HepG2 (cell line): ENCODE measurements around the gene CTNNA3. TPM values are rescaled to one million over a fixed set of nuclear protein-coding genes. Genes with fewer than 3 reads are reported as not detected.

Source experiments
- ATAC-seq: fragments of 200-7000 bp; cut with Tn5 transposase; 3 replicates; pipeline ENCODE4 v1.9.1; 2020; ENCODE audit warnings: mild to moderate bottlenecking, moderate library complexity
- BruUV-seq: library from RNA; stranded (reverse); fragments of 400-500 nt; replicated peaks from 2 replicates; lab custom pipeline; 2021; lab: Mats Ljungman, UMichigan
- CTCF ChIA-PET: fragments of 300-600 bp; formaldehyde crosslinking; extraction: SDS; loops from one replicate; lab custom pipeline; 2021; ENCODE audit warnings: low total read pairs, inconsistent platforms, low intra/inter-chr PET ratio; lab: Yijun Ruan, JAX
- POLR2A ChIA-PET: fragments of 350-600 bp; sonication (Branson Sonifier 250); formaldehyde crosslinking; loops from one replicate; lab custom pipeline; 2020; ENCODE audit warnings: antibody characterized with exemption, inconsistent platforms; lab: Yijun Ruan, JAX
- DNase-seq: peaks from one replicate; pipeline ENCODE4 v3.0.0-alpha.2; 2015; ENCODE audit warnings: low spot score
- FAIRE-seq: peaks from 3 replicates; lab custom pipeline; 2011; peaks lifted over from hg19 to GRCh38; lab: Jason Lieb, UNC
- H2AFZ ChIP-seq: one replicate; pipeline ENCODE4 v1.6.1; 2011; ENCODE audit warnings: low read length, inconsistent platforms
- H3K27ac ChIP-seq: fragments of 300-600 bp; 3 replicates; pipeline ENCODE4 v1.8.0; 2011; ENCODE audit warnings: mixed run types, mild to moderate bottlenecking, mixed read lengths, low read length, inconsistent platforms; ENCODE audit not compliant: insufficient read depth; ENCODE audit errors: extremely low read length
- H3K27me3 ChIP-seq, 2 experiments: fragments of 200-600 bp in 1 of 2; 2 replicates in 1 of 2; 3 replicates in 1 of 2; pipeline versions ENCODE4 v1.6.0 to v1.8.0; 2011; ENCODE audit warnings: low read length in 2 of 2, mild to moderate bottlenecking in 2 of 2, moderate library complexity in 2 of 2, inconsistent platforms in 1 of 2; ENCODE audit not compliant: insufficient read depth in 2 of 2, control insufficient read depth in 1 of 2
- H3K36me3 ChIP-seq, 2 experiments: fragments of 200-600 bp in 1 of 2; replicated peaks in 1 of 2; 2 replicates in 1 of 2; 3 replicates in 1 of 2; pipeline versions ENCODE4 v1.5.1 to v1.8.0; 2011; ENCODE audit warnings: low read length in 2 of 2, inconsistent platforms in 1 of 2; ENCODE audit not compliant: insufficient read depth in 2 of 2, control insufficient read depth in 1 of 2
- H3K4me1 ChIP-seq: 2 replicates; pipeline ENCODE4 v1.5.1; 2012; ENCODE audit warnings: low read length, inconsistent platforms; ENCODE audit not compliant: insufficient read depth
- H3K4me2 ChIP-seq: 2 replicates; pipeline ENCODE4 v1.6.0; 2011; ENCODE audit warnings: low read depth, low read length, inconsistent platforms
- H3K4me3 ChIP-seq, 3 experiments: fragments of 200-600 bp in 1 of 3; sonication (generic), shearing (Covaris generic) in 1 of 3; replicated peaks in 1 of 3; 2 replicates each; pipeline ENCODE4 v1.5.1; 2011 to 2016; ENCODE audit warnings: low read length in 3 of 3, inconsistent platforms in 2 of 3, low read depth in 2 of 3, mild to moderate bottlenecking in 2 of 3, control low read depth in 1 of 3, mixed read lengths in 1 of 3; ENCODE audit not compliant: insufficient read depth in 1 of 3
- H3K79me2 ChIP-seq: one replicate; pipeline ENCODE4 v1.6.1; 2011; ENCODE audit warnings: low read length, inconsistent platforms; ENCODE audit not compliant: insufficient read depth
- H3K9ac ChIP-seq: 2 replicates; pipeline ENCODE4 v1.6.0; 2011; ENCODE audit warnings: mild to moderate bottlenecking, low read depth, low read length, inconsistent platforms; ENCODE audit not compliant: insufficient read depth
- H3K9me3 ChIP-seq: 2 replicates; pipeline ENCODE4 v1.5.1; 2012; ENCODE audit warnings: mild to moderate bottlenecking, low read length
- H4K20me1 ChIP-seq: 2 replicates; pipeline ENCODE4 v1.6.0; 2011; ENCODE audit warnings: inconsistent platforms, mild to moderate bottlenecking, low read length, moderate library complexity; ENCODE audit not compliant: insufficient read depth
- AGO2 ChIP-seq: fragments of 200-400 bp; formaldehyde crosslinking; optimal IDR thresholded peaks from 2 replicates; pipeline ENCODE3; 2017; ENCODE audit warnings: mild to moderate bottlenecking, low read depth, low read length, moderate library complexity
- MBNL3 ChIP-seq: fragments of 250-450 bp; sonication (Bioruptor Pico); conservative IDR thresholded peaks from 2 replicates; pipeline ENCODE4 v1.8.0; 2022; ENCODE audit warnings: mild to moderate bottlenecking, inconsistent platforms
- PHF5A ChIP-seq: IDR thresholded peaks from one replicate; pipeline ENCODE4 v1.6.1; 2018; ENCODE audit warnings: low read depth, missing genetic modification reagents; ENCODE audit not compliant: unreplicated experiment
- PHF8 ChIP-seq: sonication (generic); formaldehyde crosslinking; IDR thresholded peaks from 2 replicates; pipeline ENCODE4 v1.5.0; 2020; ENCODE audit warnings: missing genetic modification reagents
- SMAD1 ChIP-seq: sonication (generic); formaldehyde crosslinking; IDR thresholded peaks from 2 replicates; pipeline ENCODE4 v1.4.0; 2020; ENCODE audit warnings: missing genetic modification reagents, low read depth, mild to moderate bottlenecking, borderline replicate concordance
- SYNCRIP ChIP-seq: fragments of 200-400 bp; formaldehyde crosslinking; IDR thresholded peaks from 2 replicates; pipeline ENCODE4 v1.6.1; 2018; ENCODE audit warnings: mild to moderate bottlenecking, low read depth, low read length; ENCODE audit not compliant: insufficient read depth
- THYN1 ChIP-seq: sonication (generic); formaldehyde crosslinking; IDR thresholded peaks from 2 replicates; pipeline ENCODE4 v1.8.1; 2023; ENCODE audit warnings: low read depth, mild to moderate bottlenecking, moderate library complexity, missing genetic modification reagents, borderline replicate concordance
- ZC3H13 ChIP-seq: sonication (generic); formaldehyde crosslinking; IDR thresholded peaks from 2 replicates; pipeline ENCODE4 v1.8.1; 2023; ENCODE audit warnings: mild to moderate bottlenecking, missing genetic modification reagents, moderate library complexity
- ZFX ChIP-seq: sonication (generic); formaldehyde crosslinking; IDR thresholded peaks from 2 replicates; pipeline ENCODE4 v1.4.0; 2020; ENCODE audit warnings: mild to moderate bottlenecking, low read depth, missing genetic modification reagents, moderate library complexity
- ZNF382 ChIP-seq: sonication (generic); formaldehyde crosslinking; IDR thresholded peaks from 2 replicates; pipeline ENCODE4 v1.5.0; 2020; ENCODE audit warnings: missing genetic modification reagents, mild to moderate bottlenecking, borderline replicate concordance
- ZNF496 ChIP-seq: sonication (generic); formaldehyde crosslinking; IDR thresholded peaks from 2 replicates; pipeline ENCODE4 v1.8.1; 2023; ENCODE audit warnings: mild to moderate bottlenecking, moderate library complexity, missing genetic modification reagents; ENCODE audit not compliant: insufficient replicate concordance
- ZNF503 ChIP-seq: sonication (generic); formaldehyde crosslinking; IDR thresholded peaks from 2 replicates; pipeline ENCODE4 v1.4.0; 2020; ENCODE audit warnings: missing genetic modification reagents
- ZNF619 ChIP-seq: sonication (generic); formaldehyde crosslinking; IDR thresholded peaks from 2 replicates; pipeline ENCODE4 v1.4.0; 2020; ENCODE audit warnings: mild to moderate bottlenecking, missing genetic modification reagents
- ZNF646 ChIP-seq: sonication (generic); formaldehyde crosslinking; IDR thresholded peaks from 2 replicates; pipeline ENCODE4 v1.9.0; 2021; ENCODE audit warnings: mild to moderate bottlenecking, missing genetic modification reagents
- ZNF790 ChIP-seq: sonication (generic); formaldehyde crosslinking; IDR thresholded peaks from 2 replicates; pipeline ENCODE4 v1.8.0; 2022; ENCODE audit warnings: missing genetic modification reagents, mild to moderate bottlenecking, borderline replicate concordance
- WGBS: methylation state at CpG from one replicate; pipeline ENCODE4 v1.1.6; 2017; ENCODE audit warnings: low lambda C conversion rate; 5-methylcytosine and 5-hydroxymethylcytosine counted together
- in situ Hi-C: cut with HindIII; loops from 2 replicates; pipeline ENCODE4 v1.10.0; 2017; ENCODE audit warnings: low pct_unique_long_range_greater_than_20kb; ENCODE audit not compliant: extremely low pct_ligation_motif_present
- intact Hi-C: fragments of 100-400 bp; cut with micrococcal nuclease; formaldehyde crosslinking; loops from one replicate; pipeline ENCODE4 v1.10.0; 2022; ENCODE audit not compliant: unreplicated experiment
- polyA plus RNA-seq, 8 experiments: library from polyadenylated mRNA; depleted of rRNA in 3 of 8; stranded (reverse) in 7 of 8; unstranded in 1 of 8; fragments of >200 nt; fragmentation: Illumina TruSeq in 4 of 8; extraction: Trizol in 4 of 8; gene quantifications; 2 replicates each; pipeline versions ENCODE4 v1.2.1 to v1.2.3, GENCODE V29; 2011 to 2016; ENCODE audit warnings: low read depth in 4 of 8, missing spikeins in 1 of 8, mixed read lengths in 1 of 8; ENCODE audit not compliant: insufficient read depth in 1 of 8
- total RNA-seq, 5 experiments: library from RNA; depleted of rRNA; stranded (reverse); fragments of >200 nt; fragmentation: Illumina TruSeq; extraction: Trizol; gene quantifications; 2 replicates each; pipeline ENCODE4 v1.2.3, GENCODE V29; 2016; ENCODE audit warnings: low read depth in 1 of 5
- TF ChIP-seq, protein P1 (sequence below): sonication (generic); formaldehyde crosslinking; IDR thresholded peaks from 2 replicates; pipeline ENCODE4 v1.9.0; 2021; ENCODE audit warnings: missing genetic modification reagents, borderline replicate concordance

CTNNA3 gene
- total and polyA plus RNA-seq, 2 of the 13 experiments (the other 11 are each of a cell fraction or from before 2014, with no cell fraction given) = not detected

DNA sequence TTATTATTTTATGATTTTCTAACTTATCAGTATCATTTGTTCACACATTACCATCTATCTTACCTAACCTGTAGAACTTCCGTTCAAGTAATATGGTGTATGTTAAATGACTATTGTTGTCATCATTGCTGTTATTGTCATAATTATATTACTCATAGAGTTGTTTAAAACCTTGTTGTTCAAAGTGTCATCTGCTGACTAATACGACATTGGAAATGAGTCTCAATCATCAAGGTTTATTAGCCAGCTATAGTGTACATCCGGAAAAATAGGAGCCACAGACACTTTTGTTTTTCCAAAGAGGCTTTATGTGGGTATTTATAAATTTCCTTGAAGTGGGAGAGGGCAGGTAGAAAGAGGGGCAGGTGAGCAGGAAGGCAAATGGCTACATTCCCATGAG is 1157.1 kb downstream of the CTNNA3 start:
- no peaks in the 10 kb centered on the region; a peak in 1 of 5 replicates for H3K27me3 ChIP-seq
- H4K20me1 ChIP-seq = no peaks in the 10 kb centered on the region
- no peak for DNase-seq
- no peak overlapping the region for H3K4me3 ChIP-seq
- H2AFZ ChIP-seq = no peak overlapping the region
- intact Hi-C loops (no loop called here), in situ Hi-C loops (no loop called here)
- H3K4me1 ChIP-seq = no peaks in the 10 kb centered on the region
- no peaks in the 10 kb centered on the region for H3K79me2 ChIP-seq
- no TSS peak for BruUV-seq
- H3K4me2 ChIP-seq = no peak overlapping the region
- H3K27ac ChIP-seq = no peak overlapping the region
- CTCF ChIA-PET = no interaction called here
- peaks cover 13% of the 10 kb centered on the region for H3K9me3 ChIP-seq
- no peak overlapping the region for H3K9ac ChIP-seq
- ATAC-seq = no peak
- FAIRE-seq = no peak
- POLR2A ChIA-PET = no interaction called here
- no peaks in the 10 kb centered on the region for H3K36me3 ChIP-seq
- WGBS = 33% methylated on average over 3 of the region's 3 CpGs
- no peak for TF ChIP-seq ZNF790 (CRISPR knock-in tag)
- TF ChIP-seq ZNF646 = no peak
- TF ChIP-seq ZFX = no peak
- TF ChIP-seq ZC3H13 (CRISPR knock-in tag) = no peak
- TF ChIP-seq ZNF496 = no peak
- TF ChIP-seq ZNF503 (CRISPR knock-in tag) = no peak
- TF ChIP-seq, protein P1, sequence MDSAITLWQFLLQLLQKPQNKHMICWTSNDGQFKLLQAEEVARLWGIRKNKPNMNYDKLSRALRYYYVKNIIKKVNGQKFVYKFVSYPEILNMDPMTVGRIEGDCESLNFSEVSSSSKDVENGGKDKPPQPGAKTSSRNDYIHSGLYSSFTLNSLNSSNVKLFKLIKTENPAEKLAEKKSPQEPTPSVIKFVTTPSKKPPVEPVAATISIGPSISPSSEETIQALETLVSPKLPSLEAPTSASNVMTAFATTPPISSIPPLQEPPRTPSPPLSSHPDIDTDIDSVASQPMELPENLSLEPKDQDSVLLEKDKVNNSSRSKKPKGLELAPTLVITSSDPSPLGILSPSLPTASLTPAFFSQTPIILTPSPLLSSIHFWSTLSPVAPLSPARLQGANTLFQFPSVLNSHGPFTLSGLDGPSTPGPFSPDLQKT (CRISPR knock-in tag) = no peak
- no peak for TF ChIP-seq SMAD1
- TF ChIP-seq THYN1 (CRISPR knock-in tag) = no peak
- no peak for TF ChIP-seq ZNF619
- no peak for TF ChIP-seq ZNF382 (CRISPR knock-in tag)
- TF ChIP-seq SYNCRIP = no peak
- no peak for TF ChIP-seq PHF5A (CRISPR knock-in tag)
- TF ChIP-seq AGO2 = no peak
- TF ChIP-seq MBNL3 = no peak
- no peak for TF ChIP-seq PHF8 (CRISPR knock-in tag)
